GM12892 (cell line): ENCODE data around the gene NT5DC1.

ENCODE experiments used
- POLR2A ChIP-seq: IDR thresholded peaks from 2 replicates; pipeline ENCODE4 v1.6.1; 2011; ENCODE audit warnings: low read depth, low read length, control low read depth
- POLR2AphosphoS5 ChIP-seq: IDR thresholded peaks from 2 replicates; pipeline ENCODE4 v1.6.1; 2011; ENCODE audit warnings: low read depth, low read length, control low read depth

GRCh38 chr6:116239856-116240255, 139.2 kb downstream of the NT5DC1 start:
- TF ChIP-seq POLR2A (no peak), POLR2AphosphoS5 (no peak)
